IMR-90 (cell line): ENCODE data around the gene GTF2F2. TPM values are rescaled to one million over a fixed set of nuclear protein-coding genes. Genes with fewer than 3 reads are reported as not detected.

ENCODE experiments used
- ATAC-seq: fragments of 200-7000 bp; cut with Tn5 transposase; 2 replicates; pipeline ENCODE4 v1.9.1; 2020; ENCODE audit warnings: low read depth, mild to moderate bottlenecking, moderate library complexity
- BruUV-seq: library from RNA; stranded (reverse); fragments of 400-500 nt; replicated peaks from 2 replicates; lab custom pipeline; 2021; lab: Mats Ljungman, UMichigan
- CTCF ChIA-PET: fragments of 300-600 bp; formaldehyde crosslinking; extraction: SDS; loops from one replicate; lab custom pipeline; 2021; ENCODE audit warnings: antibody characterized with exemption; lab: Yijun Ruan, JAX
- POLR2A ChIA-PET: fragments of 300-600 bp; sonication (Branson Sonifier 250); formaldehyde crosslinking; loops from one replicate; lab custom pipeline; 2022; ENCODE audit warnings: antibody characterized with exemption; ENCODE audit not compliant: unreplicated experiment; lab: Charles Lee
- DNase-seq: peaks from one replicate; pipeline ENCODE4 v3.0.0; 2013
- H2AFZ ChIP-seq: replicated peaks from 2 replicates; pipeline ENCODE3; 2013; ENCODE audit warnings: low read length, mild to moderate bottlenecking; ENCODE audit not compliant: poor library complexity
- H2AK5ac ChIP-seq: 2 replicates; pipeline ENCODE4 v1.6.1; 2013; ENCODE audit warnings: low read depth, low read length, inconsistent platforms
- H2AK9ac ChIP-seq: replicated peaks from 2 replicates; pipeline ENCODE3; 2013; ENCODE audit warnings: mild to moderate bottlenecking, low read depth, low read length, moderate library complexity; ENCODE audit not compliant: poor library complexity
- H2BK120ac ChIP-seq: 2 replicates; pipeline ENCODE4 v1.6.1; 2013; ENCODE audit warnings: low read depth, low read length, inconsistent platforms
- H2BK15ac ChIP-seq: 3 replicates; pipeline ENCODE4 v1.6.1; 2013; ENCODE audit warnings: low read depth, low read length, inconsistent platforms
- H2BK20ac ChIP-seq: 2 replicates; pipeline ENCODE4 v1.6.1; 2013; ENCODE audit warnings: low read depth, mild to moderate bottlenecking, inconsistent platforms, low read length, moderate library complexity
- H2BK5ac ChIP-seq: 2 replicates; pipeline ENCODE4 v1.6.1; 2013; ENCODE audit warnings: mild to moderate bottlenecking, low read depth, low read length, inconsistent platforms; ENCODE audit not compliant: poor library complexity, severe bottlenecking
- H3K14ac ChIP-seq: replicated peaks from 2 replicates; pipeline ENCODE4 v1.6.1; 2013; ENCODE audit warnings: low read depth, low read length, inconsistent platforms
- H3K18ac ChIP-seq: 2 replicates; pipeline ENCODE4 v1.6.1; 2013; ENCODE audit warnings: low read depth, low read length, control low read depth
- H3K23ac ChIP-seq: 2 replicates; pipeline ENCODE4 v1.6.1; 2013; ENCODE audit warnings: low read depth, low read length, inconsistent platforms
- H3K27ac ChIP-seq: 2 replicates; pipeline ENCODE4 v1.5.1; 2013; ENCODE audit warnings: mild to moderate bottlenecking, control low read depth, low read length; ENCODE audit not compliant: insufficient read depth
- H3K27me3 ChIP-seq: 2 replicates; pipeline ENCODE4 v1.6.1; 2013; ENCODE audit warnings: low read length; ENCODE audit not compliant: control insufficient read depth, insufficient read depth
- H3K36me3 ChIP-seq: 2 replicates; pipeline ENCODE4 v1.6.1; 2013; ENCODE audit warnings: low read length, mixed read lengths; ENCODE audit not compliant: control insufficient read depth, insufficient read depth
- H3K4ac ChIP-seq: 2 replicates; pipeline ENCODE4 v1.6.1; 2013; ENCODE audit warnings: low read depth, low read length, inconsistent platforms
- H3K4me1 ChIP-seq: 2 replicates; pipeline ENCODE4 v1.6.1; 2013; ENCODE audit warnings: low read length, mixed read lengths; ENCODE audit not compliant: control insufficient read depth, insufficient read depth
- H3K4me2 ChIP-seq: 2 replicates; pipeline ENCODE4 v1.6.1; 2013; ENCODE audit warnings: low read depth, mild to moderate bottlenecking, control low read depth, low read length, moderate library complexity
- H3K4me3 ChIP-seq: 2 replicates; pipeline ENCODE4 v1.5.1; 2013; ENCODE audit warnings: low read depth, mild to moderate bottlenecking, control low read depth, low read length, moderate library complexity; ENCODE audit not compliant: insufficient read depth
- H3K56ac ChIP-seq: 2 replicates; pipeline ENCODE4 v1.6.1; 2013; ENCODE audit warnings: low read length, inconsistent platforms; ENCODE audit not compliant: insufficient read depth; ENCODE audit errors: extremely low read depth
- H3K79me1 ChIP-seq, 2 experiments: 2 replicates each; pipeline ENCODE4 v1.6.1; 2013; ENCODE audit warnings: low read length in 2 of 2, inconsistent platforms in 1 of 2, low read depth in 1 of 2
- H3K9ac ChIP-seq: 2 replicates; pipeline ENCODE4 v1.6.1; 2013; ENCODE audit warnings: low read depth, low read length, control low read depth
- H3K9me1 ChIP-seq: 2 replicates; pipeline ENCODE4 v1.6.1; 2013; ENCODE audit warnings: low read length, inconsistent platforms; ENCODE audit not compliant: insufficient read depth
- H3K9me3 ChIP-seq: 2 replicates; pipeline ENCODE4 v1.6.1; 2013; ENCODE audit warnings: low read length; ENCODE audit not compliant: control insufficient read depth, insufficient read depth
- H4K20me1 ChIP-seq: 2 replicates; pipeline ENCODE4 v1.6.1; 2013; ENCODE audit warnings: low read length, inconsistent platforms; ENCODE audit not compliant: insufficient read depth
- H4K5ac ChIP-seq: 2 replicates; pipeline ENCODE4 v1.6.1; 2013; ENCODE audit warnings: mild to moderate bottlenecking, low read depth, low read length, control low read depth
- H4K8ac ChIP-seq, 2 experiments: 2 replicates each; pipeline ENCODE4 v1.6.1; 2013; ENCODE audit warnings: low read depth in 2 of 2, low read length in 2 of 2, control low read depth in 1 of 2, inconsistent platforms in 1 of 2
- H4K91ac ChIP-seq: 2 replicates; pipeline ENCODE4 v1.6.1; 2013; ENCODE audit warnings: low read depth, low read length, inconsistent platforms; ENCODE audit not compliant: insufficient read depth
- BHLHE40 ChIP-seq: fragments of 150-350 bp; IDR thresholded peaks from 2 replicates; pipeline ENCODE4 v1.6.1; 2016; ENCODE audit warnings: mild to moderate bottlenecking, low read depth, low read length
- CEBPB ChIP-seq: IDR thresholded peaks from 2 replicates; pipeline ENCODE4 v1.6.1; 2012; ENCODE audit warnings: low read depth, low read length, improper control_type of control experiment
- CTCF ChIP-seq: conservative IDR thresholded peaks from 2 replicates; pipeline ENCODE4 v1.5.1; 2012; ENCODE audit warnings: mild to moderate bottlenecking, low read depth, low read length, improper control_type of control experiment
- ELK1 ChIP-seq: fragments of 150-350 bp; IDR thresholded peaks from 2 replicates; pipeline ENCODE4 v1.6.1; 2016; ENCODE audit warnings: low read depth, mild to moderate bottlenecking, low read length, moderate library complexity, borderline replicate concordance
- FOS ChIP-seq: fragments of 150-350 bp; IDR thresholded peaks from 2 replicates; pipeline ENCODE4 v1.6.1; 2016; ENCODE audit warnings: low read depth, low read length
- MAFK ChIP-seq: IDR thresholded peaks from 2 replicates; pipeline ENCODE4 v1.6.1; 2012; ENCODE audit warnings: low read depth, low read length, improper control_type of control experiment
- MAZ ChIP-seq: IDR thresholded peaks from 2 replicates; pipeline ENCODE4 v1.6.1; 2012; ENCODE audit warnings: low read depth, mild to moderate bottlenecking, low read length, improper control_type of control experiment, moderate library complexity, borderline replicate concordance
- MXI1 ChIP-seq: IDR thresholded peaks from 2 replicates; pipeline ENCODE4 v1.6.1; 2012; ENCODE audit warnings: low read depth, mild to moderate bottlenecking, low read length, moderate library complexity, borderline replicate concordance
- NFE2L2 ChIP-seq: fragments of 150-350 bp; IDR thresholded peaks from 2 replicates; pipeline ENCODE4 v1.6.1; 2016; ENCODE audit warnings: low read depth, mild to moderate bottlenecking, low read length
- RFX5 ChIP-seq: IDR thresholded peaks from 2 replicates; pipeline ENCODE4 v1.8.0; 2012; ENCODE audit warnings: low read depth, mild to moderate bottlenecking, low read length, moderate library complexity
- USF2 ChIP-seq: fragments of 150-350 bp; IDR thresholded peaks from 2 replicates; pipeline ENCODE4 v1.6.1; 2017; ENCODE audit warnings: mild to moderate bottlenecking, antibody characterized with exemption, low read length, low read depth
- dilution Hi-C: fragments of 300-500 bp; cut with HindIII; formaldehyde crosslinking; loops from one replicate; pipeline ENCODE4 v1.14.3; 2018; ENCODE audit warnings: low sequenced_read_pairs; ENCODE audit not compliant: unreplicated experiment
- in situ Hi-C: fragments of 300-500 bp; cut with MboI; formaldehyde crosslinking; loops from 3 replicates; pipeline ENCODE4 v1.14.3; 2019; ENCODE audit warnings: low sequenced_read_pairs, inconsistent platforms, mixed read lengths
- intact Hi-C: fragments of 100-400 bp; cut with micrococcal nuclease; formaldehyde crosslinking; loops from 2 replicates; pipeline ENCODE4 v1.10.0; 2022
- polyA plus RNA-seq, 3 experiments: library from polyadenylated mRNA; depleted of rRNA; stranded (reverse); fragments of >200 nt; gene quantifications; 2 replicates each; pipeline ENCODE4 v1.2.3, GENCODE V29; 2012; ENCODE audit warnings: low replicate concordance in 1 of 3
- total RNA-seq: library from RNA; depleted of rRNA; stranded (reverse); fragments of >200 nt; gene quantifications from 2 replicates; pipeline ENCODE4 v1.2.3, GENCODE V29; 2012

GTF2F2 gene
- total and polyA plus RNA-seq, 2 of the 4 experiments (the other 2 are of a cell fraction) = 16.5 to 21.0 TPM

GRCh38 chr13:45224176-45224575 lies 103.9 kb downstream of the GTF2F2 start:
- TF ChIP-seq USF2 (no peak), RFX5 (no peak), BHLHE40 (no peak), ELK1 (no peak), NFE2L2 (no peak), CEBPB (no peak), CTCF (no peak), MXI1 (no peak), MAFK (no peak), FOS (no peak), MAZ (no peak)
- no peak overlapping the region for H4K8ac ChIP-seq
- no peak overlapping the region for H3K9ac ChIP-seq
- H3K4ac ChIP-seq = no peak overlapping the region
- no peak overlapping the region for H2AFZ ChIP-seq
- ChIA-PET POLR2A (no interaction called here), CTCF (no interaction called here)
- H3K4me2 ChIP-seq = peak overlapping the region; percentile 43; the same call in 1 of the 2 replicates
- H3K56ac ChIP-seq = no peak overlapping the region
- no peak overlapping the region for H2AK5ac ChIP-seq
- H2BK5ac ChIP-seq = peak overlapping the region; percentile 66
- H3K27ac ChIP-seq = no peak overlapping the region
- no peak overlapping the region for H3K14ac ChIP-seq
- BruUV-seq = no TSS peak
- H3K9me3 ChIP-seq = no peaks in the 10 kb centered on the region
- no peak overlapping the region for H3K4me3 ChIP-seq
- H3K23ac ChIP-seq = no peak overlapping the region
- dilution Hi-C loops = no loop called here
- 0 out of 2 replicates have a peak overlapping the region, but pooled peaks have one; percentile 11 for H4K5ac ChIP-seq
- H2BK15ac ChIP-seq = no peak overlapping the region
- no peak overlapping the region for H2BK20ac ChIP-seq
- in situ Hi-C loops = no loop called here
- DNase-seq (peak; percentile 55), ATAC-seq (peak; percentile 24; the same call in 1 of the 2 replicates)
- H3K9me1 ChIP-seq = peaks cover 3% of the 10 kb centered on the region; the same call in 1 of the 2 replicates
- no peak overlapping the region for H2AK9ac ChIP-seq
- H3K36me3 ChIP-seq = 0 out of 2 replicates have a peak, but pooled peaks cover 2% of the 10 kb centered on the region
- H3K27me3 ChIP-seq = no peaks in the 10 kb centered on the region
- no peak overlapping the region for H4K91ac ChIP-seq
- intact Hi-C loops = no loop called here
- H4K20me1 ChIP-seq = no peaks in the 10 kb centered on the region
- peaks cover 2% of the 10 kb centered on the region; the same call in 1 of the 2 replicates for H3K4me1 ChIP-seq
- H3K79me1 ChIP-seq = peaks cover 36 to 46% of the 10 kb centered on the region in 2 experiments
- H2BK120ac ChIP-seq = no peak overlapping the region
- no peak overlapping the region for H3K18ac ChIP-seq
